ENCODE measurements around the gene PLXNA4.

DNA sequence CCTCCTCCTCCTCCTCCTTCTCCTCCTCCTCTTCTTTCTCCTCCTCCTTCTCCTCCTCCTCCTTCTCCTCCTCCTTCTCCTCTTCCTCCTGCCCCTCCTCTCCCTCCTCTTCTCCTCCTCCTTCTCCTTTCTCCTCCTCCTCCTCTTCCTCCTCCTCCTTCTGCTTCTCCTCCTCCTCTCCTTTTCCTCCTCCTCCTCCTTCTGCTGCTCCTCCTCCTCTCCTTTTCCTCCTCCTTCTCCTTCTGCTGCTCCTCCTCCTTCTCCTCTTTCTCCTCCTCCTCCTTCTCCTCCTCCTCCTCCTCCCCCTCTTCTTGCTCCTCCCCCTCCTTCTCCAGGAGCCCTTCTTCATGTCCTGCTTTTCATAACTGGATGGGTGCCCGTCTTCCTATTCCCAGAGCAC is 12.2 kb downstream of the PLXNA4 start:
- TF ChIP-seq, protein P1, sequence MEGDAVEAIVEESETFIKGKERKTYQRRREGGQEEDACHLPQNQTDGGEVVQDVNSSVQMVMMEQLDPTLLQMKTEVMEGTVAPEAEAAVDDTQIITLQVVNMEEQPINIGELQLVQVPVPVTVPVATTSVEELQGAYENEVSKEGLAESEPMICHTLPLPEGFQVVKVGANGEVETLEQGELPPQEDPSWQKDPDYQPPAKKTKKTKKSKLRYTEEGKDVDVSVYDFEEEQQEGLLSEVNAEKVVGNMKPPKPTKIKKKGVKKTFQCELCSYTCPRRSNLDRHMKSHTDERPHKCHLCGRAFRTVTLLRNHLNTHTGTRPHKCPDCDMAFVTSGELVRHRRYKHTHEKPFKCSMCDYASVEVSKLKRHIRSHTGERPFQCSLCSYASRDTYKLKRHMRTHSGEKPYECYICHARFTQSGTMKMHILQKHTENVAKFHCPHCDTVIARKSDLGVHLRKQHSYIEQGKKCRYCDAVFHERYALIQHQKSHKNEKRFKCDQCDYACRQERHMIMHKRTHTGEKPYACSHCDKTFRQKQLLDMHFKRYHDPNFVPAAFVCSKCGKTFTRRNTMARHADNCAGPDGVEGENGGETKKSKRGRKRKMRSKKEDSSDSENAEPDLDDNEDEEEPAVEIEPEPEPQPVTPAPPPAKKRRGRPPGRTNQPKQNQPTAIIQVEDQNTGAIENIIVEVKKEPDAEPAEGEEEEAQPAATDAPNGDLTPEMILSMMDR (tag by site-specific recombination; IDR thresholded peaks at IDR 0.05) = no peak
- no peak for TF ChIP-seq ZNF791 (tag by site-specific recombination; IDR thresholded peaks at IDR 0.05)
- TF ChIP-seq, protein P2, sequence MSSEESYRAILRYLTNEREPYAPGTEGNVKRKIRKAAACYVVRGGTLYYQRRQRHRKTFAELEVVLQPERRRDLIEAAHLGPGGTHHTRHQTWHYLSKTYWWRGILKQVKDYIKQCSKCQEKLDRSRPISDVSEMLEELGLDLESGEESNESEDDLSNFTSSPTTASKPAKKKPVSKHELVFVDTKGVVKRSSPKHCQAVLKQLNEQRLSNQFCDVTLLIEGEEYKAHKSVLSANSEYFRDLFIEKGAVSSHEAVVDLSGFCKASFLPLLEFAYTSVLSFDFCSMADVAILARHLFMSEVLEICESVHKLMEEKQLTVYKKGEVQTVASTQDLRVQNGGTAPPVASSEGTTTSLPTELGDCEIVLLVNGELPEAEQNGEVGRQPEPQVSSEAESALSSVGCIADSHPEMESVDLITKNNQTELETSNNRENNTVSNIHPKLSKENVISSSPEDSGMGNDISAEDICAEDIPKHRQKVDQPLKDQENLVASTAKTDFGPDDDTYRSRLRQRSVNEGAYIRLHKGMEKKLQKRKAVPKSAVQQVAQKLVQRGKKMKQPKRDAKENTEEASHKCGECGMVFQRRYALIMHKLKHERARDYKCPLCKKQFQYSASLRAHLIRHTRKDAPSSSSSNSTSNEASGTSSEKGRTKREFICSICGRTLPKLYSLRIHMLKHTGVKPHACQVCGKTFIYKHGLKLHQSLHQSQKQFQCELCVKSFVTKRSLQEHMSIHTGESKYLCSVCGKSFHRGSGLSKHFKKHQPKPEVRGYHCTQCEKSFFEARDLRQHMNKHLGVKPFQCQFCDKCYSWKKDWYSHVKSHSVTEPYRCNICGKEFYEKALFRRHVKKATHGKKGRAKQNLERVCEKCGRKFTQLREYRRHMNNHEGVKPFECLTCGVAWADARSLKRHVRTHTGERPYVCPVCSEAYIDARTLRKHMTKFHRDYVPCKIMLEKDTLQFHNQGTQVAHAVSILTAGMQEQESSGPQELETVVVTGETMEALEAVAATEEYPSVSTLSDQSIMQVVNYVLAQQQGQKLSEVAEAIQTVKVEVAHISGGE (tag by site-specific recombination; conservative IDR thresholded peaks at IDR 0.05; ENCODE audit: low read depth) = no peak
- TF ChIP-seq, protein P3, sequence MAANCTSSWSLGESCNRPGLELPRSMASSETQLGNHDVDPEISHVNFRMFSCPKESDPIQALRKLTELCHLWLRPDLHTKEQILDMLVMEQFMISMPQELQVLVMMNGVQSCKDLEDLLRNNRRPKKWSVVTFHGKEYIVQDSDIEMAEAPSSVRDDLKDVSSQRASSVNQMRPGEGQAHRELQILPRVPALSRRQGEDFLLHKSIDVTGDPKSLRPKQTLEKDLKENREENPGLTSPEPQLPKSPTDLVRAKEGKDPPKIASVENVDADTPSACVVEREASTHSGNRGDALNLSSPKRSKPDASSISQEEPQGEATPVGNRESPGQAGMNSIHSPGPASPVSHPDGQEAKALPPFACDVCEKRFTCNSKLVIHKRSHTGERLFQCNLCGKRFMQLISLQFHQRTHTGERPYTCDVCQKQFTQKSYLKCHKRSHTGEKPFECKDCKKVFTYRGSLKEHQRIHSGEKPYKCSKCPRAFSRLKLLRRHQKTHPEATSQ (tag by site-specific recombination; IDR thresholded peaks at IDR 0.05) = no peak
- TF ChIP-seq ZNF530 (tag by site-specific recombination; IDR thresholded peaks at IDR 0.05; ENCODE audit: low read depth) = no peak

Measured in HEK293 (cell line).